Central memory CD8-positive, alpha-beta T cell (primary cell): ENCODE measurements around the gene GPR18.
A peak's percentile ranks its signal among the peaks of the same experiment; 100 is the strongest.

Source experiments
- ATAC-seq: fragments of 150-1000 bp; cut with Tn5 transposase; replicated peaks from 2 replicates; pipeline ENCODE4 v1.10.0; 2022; ENCODE audit warnings: mild to moderate bottlenecking, moderate FRiP score, moderate number of reproducible peaks; ENCODE audit not compliant: poor library complexity, severe bottlenecking; ENCODE audit errors: extremely low read depth
- DNase-seq, 2 donors: peaks; one replicate each; pipeline ENCODE4 v3.0.0; 2021; ENCODE audit warnings: low spot score in 2 of 2
- H3K27ac Mint-ChIP-seq: one replicate; pipeline ENCODE4 v1.8.0; 2022; ENCODE audit warnings: low read depth, mild to moderate bottlenecking, moderate library complexity, mixed read lengths
- H3K27me3 Mint-ChIP-seq: one replicate; pipeline ENCODE4 v1.8.0; 2022; ENCODE audit warnings: mixed read lengths
- H3K36me3 Mint-ChIP-seq: one replicate; pipeline ENCODE4 v1.8.0; 2022; ENCODE audit warnings: mild to moderate bottlenecking, moderate library complexity, mixed read lengths; ENCODE audit not compliant: insufficient read depth
- H3K4me1 Mint-ChIP-seq: one replicate; pipeline ENCODE4 v1.8.0; 2022; ENCODE audit warnings: mixed read lengths
- H3K4me3 Mint-ChIP-seq: one replicate; pipeline ENCODE4 v1.8.0; 2022; ENCODE audit warnings: mild to moderate bottlenecking, moderate library complexity, mixed read lengths
- H3K9me3 Mint-ChIP-seq: one replicate; pipeline ENCODE4 v1.8.0; 2022; ENCODE audit warnings: mixed read lengths

Gene GPR18

DNA sequence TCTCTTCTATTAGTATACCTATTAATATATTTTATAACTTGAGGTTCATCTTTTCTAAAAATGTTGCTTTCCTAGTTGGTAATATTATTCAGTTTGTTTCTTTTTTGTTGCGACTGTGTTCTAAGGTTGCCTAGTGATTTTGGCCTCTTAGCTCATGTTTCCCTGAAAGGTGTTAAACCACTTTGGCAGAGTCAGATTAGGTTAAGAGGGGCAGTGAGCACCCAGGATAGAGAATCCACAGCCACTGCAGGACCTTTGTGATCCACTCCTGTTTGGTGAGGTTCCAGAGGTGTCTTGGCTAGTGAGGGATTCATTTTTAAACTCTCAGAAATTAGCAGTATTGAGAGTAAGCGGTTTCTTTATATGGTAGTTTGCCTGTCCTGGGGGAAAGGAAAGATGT, 14.9 kb upstream of the GPR18 start:
- H3K9me3 Mint-ChIP-seq = peaks cover 6% of the 10 kb centered on the region
- H3K27ac Mint-ChIP-seq = peak overlapping the region; percentile 99
- no peaks in the 10 kb centered on the region for H3K27me3 Mint-ChIP-seq
- DNase-seq (peak in 1 of 2 donors; percentile 55), ATAC-seq (peak; percentile 82)
- peaks cover 83% of the 10 kb centered on the region for H3K4me1 Mint-ChIP-seq
- peaks cover 30% of the 10 kb centered on the region for H3K36me3 Mint-ChIP-seq
- H3K4me3 Mint-ChIP-seq = peak overlapping the region; percentile 61

DNA sequence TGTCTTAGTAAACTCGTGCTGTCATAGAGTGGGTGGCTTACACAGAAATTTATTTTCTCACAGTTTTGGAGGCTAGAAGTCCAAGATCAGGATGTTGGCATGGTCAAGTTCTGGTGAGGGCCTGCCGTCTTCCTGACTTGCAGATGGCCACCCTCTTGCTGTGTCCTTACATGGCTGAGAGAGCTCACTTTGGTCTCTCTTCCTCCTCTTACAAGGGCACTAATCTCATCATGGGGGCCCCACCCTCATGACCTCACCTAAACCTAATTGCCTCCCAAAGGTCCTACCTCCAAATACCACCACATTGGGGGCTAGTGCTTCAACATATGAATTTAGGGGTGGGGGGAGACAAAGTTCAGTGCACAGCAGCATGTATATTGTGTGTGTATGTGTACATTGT, 14.3 kb upstream of the GPR18 start:
- ATAC-seq = no peak
- H3K27me3 Mint-ChIP-seq = no peaks in the 10 kb centered on the region
- H3K4me1 Mint-ChIP-seq = peaks cover 77% of the 10 kb centered on the region
- H3K9me3 Mint-ChIP-seq = peaks cover 6% of the 10 kb centered on the region
- peaks cover 28% of the 10 kb centered on the region for H3K36me3 Mint-ChIP-seq
- peak overlapping the region; percentile 61 for H3K4me3 Mint-ChIP-seq
- H3K27ac Mint-ChIP-seq = peak overlapping the region; percentile 99
- no peak for DNase-seq

DNA sequence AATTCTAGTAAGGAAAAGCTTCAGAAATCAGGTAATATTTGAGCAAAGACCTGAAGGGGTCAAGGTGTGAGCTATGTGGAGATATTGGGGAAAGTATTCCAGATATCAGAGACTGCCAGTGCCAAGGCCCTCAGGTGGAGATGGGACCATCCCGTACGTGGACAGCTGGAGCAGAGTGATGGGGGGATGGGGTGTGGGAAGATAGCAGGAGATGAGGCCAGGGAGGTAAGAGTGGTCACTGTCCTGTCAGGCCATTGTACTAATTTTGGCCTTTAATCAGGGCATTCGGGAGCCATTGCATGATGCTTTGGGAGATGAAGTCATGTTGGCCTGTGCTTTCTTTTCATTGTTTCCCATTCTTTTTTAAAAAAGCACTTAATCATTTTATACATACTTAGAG, 13.1 kb upstream of the GPR18 start:
- Mint-ChIP-seq H3K4me1 (peaks cover 66% of the 10 kb centered on the region), H3K4me3 (no peak overlapping the region), H3K9me3 (peaks cover 6% of the 10 kb centered on the region), H3K27ac (peak overlapping the region; percentile 99), H3K27me3 (no peaks in the 10 kb centered on the region), H3K36me3 (peaks cover 28% of the 10 kb centered on the region)
- ATAC-seq (no peak), DNase-seq (no peak)

DNA sequence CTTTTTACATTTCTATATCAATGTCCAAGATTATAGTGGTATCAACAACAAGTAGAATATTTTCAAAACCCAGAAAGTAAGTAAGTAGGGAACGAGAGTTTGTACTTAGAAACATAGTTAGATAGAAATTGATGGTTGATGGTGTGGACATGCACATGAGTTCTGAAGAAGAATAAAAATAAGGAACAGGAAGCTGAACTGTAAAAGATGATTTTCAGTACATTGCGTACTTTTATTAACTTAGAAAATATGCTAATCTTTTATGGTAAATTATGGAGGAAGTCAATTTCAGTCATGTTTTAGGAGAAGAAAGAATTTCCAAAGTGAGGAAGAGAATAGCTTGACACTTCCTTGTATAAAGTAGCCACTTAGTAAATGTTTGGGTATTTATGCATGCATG, 12.3 kb upstream of the GPR18 start:
- Mint-ChIP-seq H3K9me3 (peaks cover 6% of the 10 kb centered on the region), H3K4me3 (no peak overlapping the region), H3K4me1 (peaks cover 64% of the 10 kb centered on the region), H3K27ac (peak overlapping the region; percentile 99), H3K27me3 (no peaks in the 10 kb centered on the region), H3K36me3 (peaks cover 28% of the 10 kb centered on the region)
- DNase-seq (no peak), ATAC-seq (no peak)

DNA sequence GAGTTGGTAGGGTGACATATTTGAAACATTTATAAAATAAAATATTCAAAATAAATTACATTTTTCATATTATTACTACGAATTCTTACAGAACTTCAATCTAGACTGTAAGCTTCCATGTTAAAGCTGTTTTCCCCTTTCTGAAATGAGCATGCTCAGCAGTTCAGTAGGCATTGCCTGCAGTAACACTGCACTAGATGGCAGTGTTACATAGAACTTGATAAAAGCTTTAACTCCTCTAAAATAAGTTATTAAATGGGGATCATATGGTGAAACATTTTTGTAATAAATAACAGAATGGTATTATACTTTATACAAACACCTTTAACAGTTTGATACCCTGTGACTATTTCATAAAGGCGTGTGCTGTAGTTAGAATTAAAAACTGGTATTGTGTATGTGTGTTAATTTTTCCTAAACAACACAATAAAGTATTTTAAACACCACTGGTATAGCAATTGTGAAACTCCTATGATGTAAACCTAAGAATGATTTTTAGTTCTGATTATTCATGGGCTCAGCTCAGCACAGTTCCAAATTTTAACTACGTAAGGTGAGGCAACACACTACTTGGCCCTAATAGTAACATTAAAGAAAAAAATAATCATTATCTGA, 11.6 kb upstream of the GPR18 start:
- H3K4me3 Mint-ChIP-seq = no peak overlapping the region
- ATAC-seq (peak; percentile 45), DNase-seq (no peak)
- peak overlapping the region; percentile 99 for H3K27ac Mint-ChIP-seq
- no peaks in the 10 kb centered on the region for H3K27me3 Mint-ChIP-seq
- H3K36me3 Mint-ChIP-seq = peaks cover 25% of the 10 kb centered on the region
- peaks cover 6% of the 10 kb centered on the region for H3K9me3 Mint-ChIP-seq
- H3K4me1 Mint-ChIP-seq = peaks cover 60% of the 10 kb centered on the region

DNA sequence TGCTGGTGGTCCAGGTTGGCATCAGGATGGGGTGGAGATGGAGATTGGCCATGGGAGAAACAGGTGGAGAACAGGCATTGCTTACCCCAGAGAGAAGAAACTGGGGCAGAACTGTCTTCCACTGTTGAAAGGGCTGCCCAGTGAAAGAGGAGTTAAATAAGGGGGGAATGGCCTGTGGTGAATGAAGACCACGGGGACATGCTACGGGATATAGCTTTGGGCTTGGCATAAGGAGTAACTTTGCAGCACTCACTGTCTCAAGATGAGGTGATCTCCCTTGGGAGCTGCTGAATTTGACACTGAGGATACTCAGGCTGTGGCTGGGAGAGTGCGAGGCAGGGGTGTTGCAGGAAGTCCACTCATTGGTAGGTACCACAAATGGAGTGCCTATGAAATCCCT, 10.6 kb upstream of the GPR18 start:
- no peaks in the 10 kb centered on the region for H3K27me3 Mint-ChIP-seq
- no peak for ATAC-seq
- H3K9me3 Mint-ChIP-seq = peaks cover 6% of the 10 kb centered on the region
- peaks cover 58% of the 10 kb centered on the region for H3K4me1 Mint-ChIP-seq
- no peak for DNase-seq
- no peak overlapping the region for H3K4me3 Mint-ChIP-seq
- peaks cover 23% of the 10 kb centered on the region for H3K36me3 Mint-ChIP-seq
- H3K27ac Mint-ChIP-seq = no peak overlapping the region

DNA sequence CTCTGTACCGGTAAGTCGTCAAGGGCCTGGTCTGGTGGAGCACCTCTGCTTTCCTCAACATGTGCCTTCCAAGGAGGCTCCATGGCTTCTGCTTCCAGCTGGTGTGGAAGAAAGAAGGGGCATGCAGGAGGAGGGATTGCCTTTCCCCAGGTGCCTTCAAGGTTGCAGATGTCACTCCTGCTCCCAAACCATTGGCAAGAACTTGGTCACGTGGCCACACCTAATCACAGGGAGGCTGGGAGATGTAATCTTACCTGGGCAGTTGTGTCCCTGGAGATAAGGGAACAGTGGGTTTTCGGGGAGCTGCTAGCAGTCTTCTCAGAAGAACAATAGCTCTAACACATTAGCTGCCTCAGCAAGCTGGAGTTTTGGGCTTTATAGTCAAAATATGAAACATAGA, 9.7 kb upstream of the GPR18 start:
- Mint-ChIP-seq H3K9me3 (peaks cover 5% of the 10 kb centered on the region), H3K4me1 (peaks cover 57% of the 10 kb centered on the region), H3K27ac (no peak overlapping the region), H3K4me3 (no peak overlapping the region), H3K36me3 (peaks cover 17% of the 10 kb centered on the region), H3K27me3 (no peaks in the 10 kb centered on the region)
- ATAC-seq (no peak), DNase-seq (no peak)

DNA sequence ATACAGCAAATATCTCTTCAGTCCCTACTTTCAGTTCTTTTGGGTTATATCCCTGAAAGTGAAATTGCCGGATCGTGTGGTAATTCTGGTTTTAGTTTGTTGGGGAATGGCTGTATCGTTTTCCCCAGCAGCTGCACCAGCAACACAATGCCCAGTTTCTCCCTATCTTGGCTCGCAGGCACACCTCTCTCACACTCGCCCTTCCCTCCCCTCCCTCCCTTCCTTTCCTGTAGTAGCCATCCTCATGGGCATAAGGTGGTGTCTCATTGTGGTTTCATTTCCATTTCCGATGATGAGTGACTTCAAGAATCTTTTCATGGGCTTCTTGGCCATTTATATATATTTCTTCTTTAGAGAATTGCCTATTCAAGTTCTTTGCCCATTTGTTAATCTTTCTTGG, 8.6 kb upstream of the GPR18 start:
- no peak for ATAC-seq
- H3K9me3 Mint-ChIP-seq = no peaks in the 10 kb centered on the region
- no peaks in the 10 kb centered on the region for H3K27me3 Mint-ChIP-seq
- no peak for DNase-seq
- peaks cover 49% of the 10 kb centered on the region for H3K4me1 Mint-ChIP-seq
- no peak overlapping the region for H3K4me3 Mint-ChIP-seq
- H3K27ac Mint-ChIP-seq = no peak overlapping the region
- peaks cover 14% of the 10 kb centered on the region for H3K36me3 Mint-ChIP-seq

DNA sequence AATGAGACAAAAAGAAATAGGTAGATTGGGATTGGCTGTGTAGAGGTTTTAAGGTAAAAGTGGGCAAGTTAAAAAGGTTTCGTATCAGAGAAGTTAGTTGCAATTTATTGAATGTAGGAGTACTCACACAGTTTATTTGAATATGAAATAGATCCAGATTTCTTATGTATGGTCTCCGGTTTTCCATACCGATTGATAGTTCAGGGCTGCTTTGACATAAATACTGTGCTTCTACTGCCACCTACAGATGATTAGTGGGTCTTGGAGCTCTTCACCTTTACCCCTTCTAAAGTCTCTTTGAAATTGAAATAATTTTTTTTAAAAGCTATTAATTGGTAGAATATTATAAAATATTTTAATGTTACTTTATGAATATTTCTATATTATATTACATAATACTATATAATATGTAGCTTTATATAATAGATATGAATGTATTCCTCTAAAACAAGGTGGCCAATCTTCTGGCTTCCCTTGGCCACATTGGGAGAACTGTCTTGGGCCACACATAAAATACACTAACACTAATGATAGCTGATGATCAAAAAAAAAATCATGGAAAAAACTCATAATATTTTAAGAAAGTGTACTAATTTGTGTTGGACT, 7.7 kb upstream of the GPR18 start:
- Mint-ChIP-seq H3K27me3 (no peaks in the 10 kb centered on the region), H3K4me3 (peak overlapping the region; percentile 8)

DNA sequence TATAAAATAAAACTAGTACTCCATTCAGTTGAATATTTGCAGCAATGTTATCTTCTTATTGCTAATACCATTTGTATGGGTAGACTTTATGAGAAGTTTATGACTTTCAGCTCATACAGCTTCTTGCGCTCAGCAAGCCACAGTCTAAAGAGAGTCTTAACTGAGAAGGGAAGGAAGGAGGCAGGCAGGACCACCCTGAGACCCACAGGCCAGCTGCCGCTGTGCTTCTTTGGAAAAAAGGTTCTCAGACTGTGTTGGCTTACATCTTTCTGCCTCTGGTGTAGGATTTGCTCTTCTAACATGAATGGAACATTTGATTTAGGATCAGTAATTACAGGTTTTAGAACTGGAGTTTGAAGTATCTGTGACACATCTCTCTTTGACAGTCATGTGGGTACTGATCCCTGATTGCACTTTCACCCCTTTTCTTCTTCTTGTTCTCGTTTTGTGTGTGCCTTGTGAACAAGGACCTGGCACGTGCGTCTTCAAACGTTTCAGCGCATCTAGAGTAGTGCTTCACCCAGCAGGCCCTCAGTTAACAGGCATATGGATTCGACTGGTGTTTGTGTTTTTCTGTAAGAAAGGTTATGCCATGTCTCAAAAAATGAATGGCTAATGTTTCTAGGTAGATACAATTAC, 7.1 kb upstream of the GPR18 start:
- no peak for DNase-seq
- H3K36me3 Mint-ChIP-seq = peaks cover 11% of the 10 kb centered on the region
- peak overlapping the region; percentile 39 for H3K27ac Mint-ChIP-seq
- peak overlapping the region; percentile 8 for H3K4me3 Mint-ChIP-seq
- no peak for ATAC-seq
- peaks cover 45% of the 10 kb centered on the region for H3K4me1 Mint-ChIP-seq
- H3K27me3 Mint-ChIP-seq = no peaks in the 10 kb centered on the region
- H3K9me3 Mint-ChIP-seq = no peaks in the 10 kb centered on the region

More for the DNA sequence above, 7.7 kb upstream of the GPR18 start:
- DNase-seq = no peak
- Mint-ChIP-seq H3K9me3 (no peaks in the 10 kb centered on the region), H3K4me1 (peaks cover 49% of the 10 kb centered on the region), H3K36me3 (peaks cover 14% of the 10 kb centered on the region), H3K27ac (peak overlapping the region; percentile 39)
- peak; percentile 62 for ATAC-seq

DNA sequence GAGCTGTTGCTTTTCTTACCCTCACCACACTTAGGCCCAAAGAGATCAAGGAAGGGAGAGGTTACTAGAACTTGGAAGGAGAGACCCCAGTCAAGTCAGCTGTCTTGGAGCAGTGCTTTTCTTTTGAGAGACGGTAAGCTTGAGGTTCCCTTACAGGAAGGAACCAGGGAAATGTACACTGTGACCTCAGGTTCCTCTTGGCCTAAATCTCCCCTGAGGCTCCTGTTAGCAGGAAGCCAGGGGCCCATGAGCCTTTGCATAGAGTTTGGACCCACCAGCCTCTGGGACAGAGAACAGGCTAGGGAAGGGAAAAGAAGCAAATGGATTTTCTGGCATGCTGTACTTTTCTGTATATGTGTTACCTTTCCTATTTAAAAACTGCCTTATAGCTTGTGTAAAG, 5.9 kb upstream of the GPR18 start:
- DNase-seq (no peak), ATAC-seq (no peak)
- Mint-ChIP-seq H3K27ac (peak overlapping the region; percentile 39), H3K4me3 (no peak overlapping the region), H3K36me3 (peaks cover 14% of the 10 kb centered on the region), H3K4me1 (peaks cover 55% of the 10 kb centered on the region), H3K9me3 (no peaks in the 10 kb centered on the region), H3K27me3 (no peaks in the 10 kb centered on the region)

DNA sequence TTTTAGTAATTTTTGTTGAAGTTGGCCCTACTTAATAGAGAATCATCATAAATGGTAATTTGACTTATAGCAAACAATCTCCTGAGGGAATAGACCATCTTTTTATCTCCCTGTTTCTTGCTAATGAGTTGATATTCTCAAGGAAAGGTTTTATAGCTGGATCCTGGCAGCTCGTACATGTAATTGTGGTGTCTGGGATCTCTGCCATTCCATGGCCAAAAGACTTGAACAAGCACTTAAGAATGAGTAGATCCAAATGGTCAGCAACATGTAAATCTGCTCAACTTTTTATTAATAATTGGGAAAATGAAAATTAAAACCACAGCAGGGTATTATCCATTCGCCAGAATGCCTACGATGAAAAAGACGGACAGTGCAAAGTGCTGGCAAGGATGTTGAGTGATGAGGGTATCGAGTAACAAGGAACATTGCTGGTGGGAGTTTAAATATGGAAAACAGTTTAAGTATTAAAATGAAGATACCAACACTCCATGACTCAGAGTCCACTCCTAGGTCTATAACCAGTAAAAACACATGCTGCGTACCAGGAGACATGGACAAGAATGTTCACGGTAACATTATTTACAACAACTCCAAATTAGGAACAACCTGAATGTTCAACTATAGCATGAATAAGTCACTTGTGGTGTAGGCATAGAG, 5.1 kb upstream of the GPR18 start:
- no peaks in the 10 kb centered on the region for H3K27me3 Mint-ChIP-seq
- H3K4me3 Mint-ChIP-seq = no peak overlapping the region
- no peak for DNase-seq
- H3K9me3 Mint-ChIP-seq = no peaks in the 10 kb centered on the region
- H3K36me3 Mint-ChIP-seq = peaks cover 11% of the 10 kb centered on the region
- peaks cover 57% of the 10 kb centered on the region for H3K4me1 Mint-ChIP-seq
- ATAC-seq = no peak
- peak overlapping the region; percentile 39 for H3K27ac Mint-ChIP-seq

DNA sequence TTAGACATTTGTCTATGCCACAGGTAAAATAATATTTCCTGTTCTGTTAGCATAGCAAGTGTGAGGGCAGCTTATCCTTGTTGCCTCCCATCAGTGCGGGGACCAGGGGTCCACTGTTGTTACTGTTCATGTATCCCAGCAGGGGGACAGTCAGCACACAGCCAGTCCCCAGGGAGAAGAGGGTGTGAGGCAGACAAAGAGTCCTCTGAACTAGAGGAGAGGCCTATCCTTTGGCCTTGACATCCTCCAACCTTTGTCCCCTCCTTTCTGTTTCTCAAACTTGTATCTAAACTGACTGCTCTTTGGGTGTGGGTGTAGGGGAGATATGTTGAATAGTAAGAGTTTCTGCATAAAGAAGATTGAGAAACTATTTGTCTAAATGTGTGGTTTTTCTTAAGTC, 2.9 kb upstream of the GPR18 start:
- DNase-seq = no peak
- Mint-ChIP-seq H3K4me1 (peaks cover 61% of the 10 kb centered on the region), H3K27me3 (no peaks in the 10 kb centered on the region), H3K4me3 (no peak overlapping the region), H3K27ac (peak overlapping the region; percentile 22), H3K9me3 (no peaks in the 10 kb centered on the region), H3K36me3 (peaks cover 15% of the 10 kb centered on the region)
- no peak for ATAC-seq
